ENCODE results near the gene IL17C.

Gene IL17C

DNA sequence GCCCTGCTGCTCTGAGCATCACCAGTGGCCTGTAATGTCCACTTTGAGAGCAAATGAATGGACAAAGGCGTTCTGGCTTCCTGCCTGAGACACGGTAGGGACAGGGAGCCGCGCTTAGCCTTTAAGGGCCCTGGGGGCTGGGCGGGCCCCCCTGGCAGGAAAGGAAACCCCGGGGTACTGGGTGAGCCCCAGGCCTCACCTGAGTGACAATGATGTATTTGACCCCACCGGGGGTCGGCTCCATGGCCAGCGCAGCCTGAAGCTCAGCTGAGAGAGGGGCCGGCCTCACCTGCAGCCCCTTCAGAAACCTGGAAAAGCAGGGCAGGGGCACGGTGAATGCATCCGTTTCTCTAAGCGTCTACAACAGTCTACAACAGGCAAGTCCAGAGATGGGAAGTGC is 14.7 kb downstream of the IL17C start:
- TF ChIP-seq, protein P1, sequence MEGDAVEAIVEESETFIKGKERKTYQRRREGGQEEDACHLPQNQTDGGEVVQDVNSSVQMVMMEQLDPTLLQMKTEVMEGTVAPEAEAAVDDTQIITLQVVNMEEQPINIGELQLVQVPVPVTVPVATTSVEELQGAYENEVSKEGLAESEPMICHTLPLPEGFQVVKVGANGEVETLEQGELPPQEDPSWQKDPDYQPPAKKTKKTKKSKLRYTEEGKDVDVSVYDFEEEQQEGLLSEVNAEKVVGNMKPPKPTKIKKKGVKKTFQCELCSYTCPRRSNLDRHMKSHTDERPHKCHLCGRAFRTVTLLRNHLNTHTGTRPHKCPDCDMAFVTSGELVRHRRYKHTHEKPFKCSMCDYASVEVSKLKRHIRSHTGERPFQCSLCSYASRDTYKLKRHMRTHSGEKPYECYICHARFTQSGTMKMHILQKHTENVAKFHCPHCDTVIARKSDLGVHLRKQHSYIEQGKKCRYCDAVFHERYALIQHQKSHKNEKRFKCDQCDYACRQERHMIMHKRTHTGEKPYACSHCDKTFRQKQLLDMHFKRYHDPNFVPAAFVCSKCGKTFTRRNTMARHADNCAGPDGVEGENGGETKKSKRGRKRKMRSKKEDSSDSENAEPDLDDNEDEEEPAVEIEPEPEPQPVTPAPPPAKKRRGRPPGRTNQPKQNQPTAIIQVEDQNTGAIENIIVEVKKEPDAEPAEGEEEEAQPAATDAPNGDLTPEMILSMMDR (IDR thresholded peaks at IDR 0.05), result no peak
- Histone ChIP-seq H3K27ac (no peak overlapping the region), H3K27me3 (peaks cover 0 to 13% of the 10 kb centered on the region in 2 donors), H3K36me3 (peaks cover 17 to 65% (median 42%) of the 10 kb centered on the region in 3 donors), H3K4me3 (no peak overlapping the region), H3K9me3 (no peaks in the 10 kb centered on the region), H3K4me1 (peaks cover 0 to 22% (median 13%) of the 10 kb centered on the region in 4 donors)
- intact Hi-C loops (cut with DNase I; ENCODE audit: low total_unique reads), result no loop called here
- DNase-seq, result no peak

DNA sequence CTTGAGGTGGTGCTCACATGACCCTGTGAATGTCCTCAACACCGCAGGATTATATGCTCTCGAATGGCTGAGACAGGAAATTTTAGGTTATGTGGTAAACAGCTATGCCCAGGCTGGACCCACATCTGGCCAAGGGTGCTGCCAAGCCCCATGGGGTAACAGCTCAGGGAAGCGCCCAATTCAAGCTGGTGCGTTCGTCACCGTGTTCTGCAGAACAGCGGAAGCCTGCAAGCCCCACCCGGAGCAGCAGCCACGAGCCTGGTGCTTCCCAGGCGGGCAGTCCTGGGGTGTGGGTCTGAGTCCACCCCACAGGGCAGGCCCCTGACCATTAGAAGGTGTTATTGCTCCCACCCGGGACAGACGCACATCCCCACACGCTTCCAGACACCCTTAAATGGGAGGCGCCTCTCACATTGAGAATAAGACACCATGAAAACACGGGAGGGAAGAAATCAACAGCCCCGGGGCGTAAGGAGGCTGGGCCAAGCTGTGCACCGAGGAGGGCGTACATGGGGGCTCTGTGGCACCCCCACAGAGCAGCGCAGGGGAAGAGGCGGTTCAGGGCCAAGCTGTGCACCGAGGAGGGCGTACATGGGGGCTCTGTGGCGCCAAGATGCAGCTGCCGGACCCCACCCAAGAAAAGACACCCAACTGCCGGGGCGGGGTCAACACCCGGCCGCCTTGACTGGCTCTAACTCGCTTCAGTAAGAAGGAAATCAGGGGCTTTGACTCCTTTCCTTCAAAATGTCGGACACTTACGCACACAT is 15.4 kb downstream of the IL17C start:
- intact Hi-C loops (cut with DNase I; ENCODE audit: low total_unique reads), result no loop called here
- H3K4me1 ChIP-seq, result peaks cover 0 to 22% (median 13%) of the 10 kb centered on the region in 4 donors
- DNase-seq, result no peak
- peaks cover 17 to 69% (median 43%) of the 10 kb centered on the region in 3 donors for H3K36me3 ChIP-seq
- no peak overlapping the region for H3K4me3 ChIP-seq
- TF ChIP-seq, protein P1 (IDR thresholded peaks at IDR 0.05), result no peak
- no peaks in the 10 kb centered on the region for H3K9me3 ChIP-seq
- H3K27ac ChIP-seq, result no peak overlapping the region
- H3K27me3 ChIP-seq, result peaks cover 0 to 13% of the 10 kb centered on the region in 2 donors

DNA sequence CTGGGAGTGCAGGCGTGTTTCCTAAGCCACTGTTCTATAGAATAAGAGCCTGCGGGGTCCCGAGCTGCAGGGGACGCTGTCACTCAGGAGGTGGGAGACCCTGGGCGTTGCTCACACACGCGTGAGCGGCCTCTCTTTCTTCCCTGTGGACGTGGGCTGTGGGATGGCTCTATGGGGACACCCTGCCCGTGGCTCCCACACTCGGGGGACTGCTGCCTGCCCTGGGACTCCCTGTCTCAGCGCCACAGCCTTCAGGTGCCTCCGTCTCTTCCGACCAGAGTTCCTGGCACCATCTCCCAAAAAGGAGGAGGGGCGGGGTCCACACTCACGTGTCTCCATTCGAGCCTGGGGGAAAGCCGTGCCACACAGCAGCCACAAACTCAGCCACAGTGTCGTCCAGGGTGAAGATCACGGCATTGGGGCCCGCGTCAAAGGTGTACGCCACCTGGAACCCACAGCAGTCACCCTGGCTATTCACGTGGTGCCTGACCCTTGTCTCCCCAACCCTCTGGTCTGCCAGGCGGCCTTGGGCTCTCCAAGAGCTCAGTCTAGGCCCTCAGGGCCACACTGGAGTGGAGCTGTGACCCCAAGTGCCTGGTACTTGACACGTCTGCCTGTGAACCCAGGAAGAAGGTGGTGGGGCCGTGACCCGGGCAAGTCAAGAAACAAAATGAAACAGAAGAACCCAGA is 16.1 kb downstream of the IL17C start:
- TF ChIP-seq, protein P1 (IDR thresholded peaks at IDR 0.05), result no peak
- no peak for DNase-seq
- intact Hi-C loops (cut with DNase I; ENCODE audit: low total_unique reads), result no loop called here
- peaks cover 0 to 13% of the 10 kb centered on the region in 2 donors for H3K27me3 ChIP-seq
- H3K36me3 ChIP-seq, result peaks cover 17 to 69% (median 43%) of the 10 kb centered on the region in 3 donors
- H3K4me1 ChIP-seq, result peaks cover 0 to 22% (median 13%) of the 10 kb centered on the region in 4 donors
- no peak overlapping the region for H3K27ac ChIP-seq
- H3K9me3 ChIP-seq, result no peaks in the 10 kb centered on the region
- H3K4me3 ChIP-seq, result no peak overlapping the region

DNA sequence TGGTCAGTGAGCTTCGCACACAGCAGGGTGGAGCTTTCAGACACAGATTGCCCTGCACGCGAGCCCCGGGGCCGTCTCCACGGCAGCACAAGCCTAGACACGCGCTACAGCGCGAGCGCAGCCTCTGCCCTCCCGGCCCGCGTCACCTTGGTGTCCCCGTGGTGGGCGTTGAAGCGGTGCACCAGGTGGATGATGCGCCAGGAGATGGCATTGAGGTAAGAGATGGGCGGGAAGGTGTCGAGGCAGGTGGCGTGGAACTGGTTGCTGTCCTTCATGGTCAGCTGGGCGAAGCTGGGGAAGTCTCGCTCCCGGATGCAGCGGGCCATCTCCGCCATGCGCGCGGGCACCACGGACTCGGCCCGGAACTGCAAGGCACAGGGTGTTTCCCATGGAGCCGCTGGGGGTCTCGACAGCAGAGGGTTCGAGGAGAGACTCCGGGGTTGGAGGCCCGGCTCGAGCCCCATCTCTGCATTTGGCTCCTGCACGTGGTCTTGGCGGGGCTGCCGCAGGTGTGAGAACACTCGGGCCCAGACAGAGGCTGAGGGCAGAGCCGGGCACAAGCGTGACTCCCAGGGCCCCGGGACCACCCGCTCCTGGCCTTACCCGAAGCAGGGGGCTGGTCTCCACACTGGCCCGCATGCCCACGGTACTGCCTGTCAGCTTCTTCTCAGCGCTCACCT is 16.8 kb downstream of the IL17C start:
- Histone ChIP-seq H3K27ac (no peak overlapping the region), H3K36me3 (peaks cover 17 to 69% (median 43%) of the 10 kb centered on the region in 3 donors), H3K4me3 (no peak overlapping the region), H3K9me3 (no peaks in the 10 kb centered on the region), H3K4me1 (peaks cover 0 to 16% (median 10%) of the 10 kb centered on the region in 4 donors), H3K27me3 (peaks cover 0 to 13% of the 10 kb centered on the region in 2 donors)
- DNase-seq, result no peak
- TF ChIP-seq, protein P1 (IDR thresholded peaks at IDR 0.05), result no peak
- intact Hi-C loops (cut with DNase I; ENCODE audit: low total_unique reads), result no loop called here

DNA sequence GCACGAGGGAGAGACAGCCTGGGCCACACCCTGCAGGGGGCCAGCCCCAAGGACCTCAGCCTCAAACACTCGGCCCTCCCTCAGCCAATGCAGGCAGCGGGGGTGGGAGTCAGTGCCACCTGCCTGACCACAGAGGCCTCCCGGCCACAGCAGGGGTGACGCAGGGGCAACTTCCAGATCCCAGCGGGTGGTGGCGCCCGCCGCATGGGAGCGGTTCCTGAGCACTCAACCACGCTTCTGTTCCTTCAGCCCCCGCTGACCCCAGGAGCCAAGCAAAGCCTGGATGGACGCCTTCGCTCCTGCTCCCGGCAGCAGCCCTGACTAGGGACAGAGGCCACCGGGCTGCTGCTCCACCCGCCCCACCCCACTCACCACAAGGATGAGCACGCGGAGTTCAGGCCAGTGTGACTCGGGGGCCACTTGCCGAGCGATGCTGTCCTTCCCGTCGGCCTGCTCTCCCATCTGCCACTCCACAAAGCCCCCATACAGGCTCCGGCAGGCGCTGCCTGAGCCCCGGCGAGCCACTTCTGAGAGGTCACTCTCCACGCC is 17.4 kb downstream of the IL17C start:
- Histone ChIP-seq H3K4me1 (peaks cover 0 to 10% (median 7%) of the 10 kb centered on the region in 4 donors), H3K9me3 (no peaks in the 10 kb centered on the region), H3K36me3 (peaks cover 17 to 69% (median 43%) of the 10 kb centered on the region in 3 donors), H3K27me3 (peaks cover 0 to 13% of the 10 kb centered on the region in 2 donors), H3K27ac (no peak overlapping the region), H3K4me3 (no peak overlapping the region)
- DNase-seq, result no peak
- intact Hi-C loops (cut with DNase I; ENCODE audit: low total_unique reads), result no loop called here
- TF ChIP-seq, protein P1 (IDR thresholded peaks at IDR 0.05), result no peak
